NAMALWA (cell line): ENCODE results near the gene TCL1A.
A peak's percentile ranks its signal among the peaks of the same experiment; 100 is the strongest.

Experiments
- DNase-seq: peaks from one replicate; pipeline ENCODE4 v3.0.0-alpha.2; 2015; ENCODE audit warnings: low spot score

The TCL1A gene

DNA sequence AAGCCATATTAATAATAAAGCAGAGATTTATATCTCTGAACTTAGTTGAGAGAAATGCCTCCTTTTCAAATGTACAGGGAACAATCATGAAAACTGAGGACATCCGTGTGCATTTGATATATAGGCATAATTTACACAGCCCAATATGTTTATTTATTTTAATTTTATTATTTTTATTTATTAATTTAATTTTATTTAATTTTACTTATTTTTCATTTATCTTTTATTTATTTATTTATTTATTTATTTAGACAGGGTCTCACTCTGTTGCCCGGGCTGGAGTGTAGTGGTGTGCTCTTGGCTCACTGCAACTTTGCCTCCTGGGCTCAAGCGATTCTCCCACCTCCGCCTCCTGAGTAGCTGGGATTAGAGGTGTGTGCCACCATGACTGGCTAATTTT lies 8.4 kb downstream of the TCL1A start:
- DNase-seq = no peak

DNA sequence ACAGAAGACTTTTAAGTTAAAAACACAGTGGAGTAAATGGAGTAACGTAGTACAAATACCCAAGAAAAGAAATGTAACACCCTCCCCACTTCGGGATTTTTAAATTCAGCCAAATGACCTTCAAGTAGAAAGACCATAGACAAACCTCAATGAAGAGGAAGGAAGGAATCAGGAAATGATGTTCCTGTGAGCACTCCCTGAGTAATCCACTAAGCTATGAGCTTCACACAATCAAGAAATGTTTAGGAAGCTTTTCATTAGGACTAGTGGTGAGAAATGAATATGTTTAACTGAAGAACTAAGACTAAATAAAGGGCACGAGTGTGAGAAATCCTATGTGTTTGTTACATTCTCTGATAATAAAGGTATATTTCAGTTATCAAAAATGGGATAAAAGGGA lies 10.1 kb downstream of the TCL1A start:
- no peak for DNase-seq

DNA sequence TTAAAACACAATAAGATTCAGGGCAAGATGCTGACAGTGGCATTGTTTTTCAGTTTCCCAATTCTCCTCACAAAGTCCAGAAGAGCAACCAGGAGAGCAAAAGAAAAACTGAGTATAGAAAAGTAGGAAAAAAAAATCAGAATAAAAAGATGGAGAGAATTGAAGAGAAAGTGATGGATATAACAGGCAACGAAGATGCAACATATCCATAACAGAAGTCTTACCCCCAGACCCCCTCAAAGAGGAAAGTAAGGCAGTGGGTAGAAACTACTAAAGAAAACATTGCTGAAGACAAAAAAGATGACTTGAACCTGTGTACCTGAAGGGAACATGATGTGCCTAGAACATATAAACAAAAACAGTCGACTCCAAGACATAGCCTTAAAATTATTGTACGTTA lies 10.6 kb downstream of the TCL1A start:
- DNase-seq = no peak

DNA sequence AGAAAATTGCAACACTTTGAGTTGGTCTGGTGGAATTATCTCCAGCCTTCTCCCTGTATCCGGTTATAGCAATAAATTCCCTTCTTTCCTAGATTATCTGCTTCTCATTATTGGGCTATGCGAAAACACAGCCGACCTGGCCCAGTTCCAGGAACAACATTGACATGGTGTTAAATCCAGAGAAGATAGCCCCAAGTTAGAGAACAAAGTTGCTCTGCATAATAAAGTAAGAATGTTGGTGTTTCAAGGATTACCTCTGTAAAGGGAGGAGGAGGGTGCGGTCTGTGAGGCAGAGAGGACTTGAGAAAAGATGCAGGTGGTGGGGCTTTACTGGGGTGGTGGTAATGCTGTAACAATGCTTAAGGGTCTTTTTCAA lies 12.1 kb downstream of the TCL1A start:
- DNase-seq = no peak

DNA sequence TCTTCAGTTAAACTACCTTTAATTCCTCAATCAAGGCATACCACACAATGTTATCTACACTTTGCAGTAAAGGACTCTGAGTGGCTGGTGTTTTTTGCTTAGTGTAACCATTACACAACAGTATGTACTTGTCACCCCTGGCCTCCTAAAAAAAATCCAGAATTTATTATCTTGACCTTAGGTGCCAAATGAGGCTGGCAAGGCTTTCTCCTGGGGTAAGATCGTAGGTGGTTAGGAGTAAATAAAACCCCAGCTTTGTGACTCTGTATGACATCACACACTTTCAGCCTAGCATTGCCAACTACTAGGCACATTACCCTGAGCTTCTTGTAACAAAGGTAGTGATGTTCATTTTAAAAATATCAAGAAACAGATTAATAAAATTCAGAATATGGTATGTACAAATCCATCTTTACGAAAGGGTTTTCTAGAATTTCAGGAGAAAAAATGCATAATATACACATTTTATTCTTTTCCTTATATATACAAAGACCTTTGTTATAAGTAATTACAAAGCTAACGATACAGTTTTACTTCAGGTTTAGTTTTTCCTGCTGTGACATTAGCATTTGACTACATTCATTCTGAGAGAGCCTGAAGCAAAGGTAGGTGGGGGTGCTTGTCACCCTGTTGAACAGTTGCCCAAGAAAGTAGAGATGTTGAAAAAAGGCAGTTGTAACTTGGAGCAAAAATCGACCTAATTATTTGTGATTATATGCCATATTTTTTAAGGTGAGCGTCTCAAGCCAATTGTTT lies 13.5 kb downstream of the TCL1A start:
- DNase-seq = peak; percentile 38

DNA sequence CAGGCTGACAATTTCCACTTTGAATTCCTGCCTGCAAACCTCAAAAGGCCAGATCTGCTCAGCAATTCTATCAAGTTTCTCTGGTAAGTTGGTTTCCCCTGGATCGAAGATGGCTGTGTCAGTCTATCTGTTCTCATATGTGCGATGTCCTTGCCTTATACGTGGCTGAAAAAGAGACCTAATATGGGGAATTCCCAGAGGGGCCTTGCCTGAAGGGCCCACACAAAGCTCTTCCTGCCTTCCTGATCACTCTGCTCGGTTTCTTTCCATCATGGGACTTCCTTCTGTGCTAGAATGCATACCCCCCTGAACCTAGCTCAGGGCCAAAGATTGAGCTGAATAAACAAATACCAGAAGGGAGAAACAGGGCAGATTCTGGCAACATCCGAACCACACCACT lies 14.5 kb downstream of the TCL1A start:
- peak; percentile 63 for DNase-seq

DNA sequence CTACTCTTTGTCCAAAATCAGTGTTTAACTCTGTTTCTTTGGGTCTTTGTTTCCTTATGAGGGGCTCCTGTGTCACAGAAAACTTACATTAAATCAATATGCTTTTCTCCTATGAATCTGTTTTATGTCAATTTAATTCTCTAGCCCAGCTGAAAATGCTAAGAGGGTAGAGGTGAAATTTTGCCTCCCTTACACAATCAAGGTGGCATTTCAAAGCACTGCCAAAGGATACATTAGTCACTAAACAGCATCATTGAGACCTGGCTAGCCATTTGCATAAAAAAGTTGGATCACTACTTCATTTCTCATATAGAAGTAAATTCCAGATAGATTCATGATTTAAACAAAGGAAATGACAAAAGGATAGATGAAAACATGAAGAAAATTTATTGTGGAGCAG lies 15.6 kb downstream of the TCL1A start:
- peak; percentile 58 for DNase-seq

DNA sequence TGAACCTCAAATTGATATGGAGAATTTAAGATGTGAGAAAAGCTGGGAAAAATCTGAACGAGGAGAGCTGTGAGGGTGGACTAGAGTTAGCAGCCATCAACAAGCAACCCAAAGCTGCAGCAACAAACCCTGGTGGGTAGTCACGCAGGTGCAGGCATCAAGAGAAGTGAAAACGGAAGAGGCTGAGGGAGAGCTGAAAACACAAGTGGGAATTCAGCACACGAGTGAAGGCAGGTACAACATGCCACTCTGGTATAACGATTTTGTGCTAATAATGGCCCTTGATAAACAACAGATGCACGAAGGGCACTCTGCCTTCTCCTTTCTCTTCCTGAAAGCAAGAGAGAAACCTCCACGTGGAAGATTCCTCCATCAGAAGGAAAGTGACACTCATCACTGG lies 16.2 kb downstream of the TCL1A start:
- peak; percentile 94 for DNase-seq

DNA sequence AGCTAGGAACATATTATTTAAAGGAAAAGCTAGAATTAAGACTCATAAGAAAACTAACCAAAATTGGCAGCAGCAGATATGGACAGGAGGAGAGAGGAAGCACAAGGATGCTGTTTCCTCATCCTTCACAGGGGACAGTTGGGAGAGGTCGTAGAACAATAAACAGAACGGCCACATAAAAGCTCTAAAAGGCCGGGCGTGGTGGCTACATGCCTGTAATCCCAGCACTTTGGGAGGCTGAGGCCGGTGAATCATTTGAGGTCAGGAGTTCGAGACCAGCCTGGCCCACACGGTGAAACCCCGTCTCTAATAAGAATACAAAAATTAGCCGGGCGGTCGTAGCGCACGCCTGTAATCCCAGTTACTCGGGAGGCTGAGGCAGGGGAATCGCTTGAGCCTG lies 17.2 kb downstream of the TCL1A start:
- DNase-seq = peak; percentile 46

DNA sequence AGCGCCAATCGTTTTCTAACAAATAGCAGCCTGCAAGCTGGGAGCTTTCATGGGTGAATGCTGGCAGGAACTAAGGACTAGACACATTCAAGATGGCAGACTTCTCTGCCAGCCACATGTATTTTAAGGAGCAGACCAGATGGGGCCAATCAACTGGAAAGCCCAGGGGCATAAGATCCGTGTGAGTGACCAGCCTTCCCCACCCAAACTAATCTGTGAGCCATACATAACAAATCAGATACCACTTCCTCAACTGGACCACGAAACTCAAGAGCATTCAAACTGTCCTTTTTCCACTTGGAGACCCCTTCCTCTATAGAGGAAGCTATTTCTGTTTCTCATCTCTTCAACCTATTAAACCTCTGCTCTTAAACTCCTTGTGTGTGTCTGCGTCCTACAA lies 18.0 kb downstream of the TCL1A start:
- peak; percentile 89 for DNase-seq

DNA sequence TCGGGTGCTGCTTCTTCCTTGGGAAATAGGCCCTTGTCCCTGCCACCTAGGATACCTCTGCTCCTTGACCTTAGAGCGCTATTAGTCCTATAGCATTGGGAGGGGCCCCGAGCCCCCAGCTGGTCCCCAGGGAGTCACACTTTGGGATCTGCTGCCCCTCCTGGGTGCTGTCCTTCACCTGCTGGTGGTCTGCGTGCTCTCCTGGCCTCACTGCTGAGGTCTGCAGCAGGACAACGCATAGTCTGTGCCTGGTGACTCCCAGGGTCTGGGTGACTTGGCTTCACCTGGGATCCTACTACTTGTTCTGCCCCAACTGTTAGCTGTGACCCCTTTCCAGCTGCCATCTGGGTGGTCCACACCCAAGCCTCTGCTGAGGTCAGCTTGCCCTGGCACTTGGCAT lies 18.9 kb downstream of the TCL1A start:
- no peak for DNase-seq

DNA sequence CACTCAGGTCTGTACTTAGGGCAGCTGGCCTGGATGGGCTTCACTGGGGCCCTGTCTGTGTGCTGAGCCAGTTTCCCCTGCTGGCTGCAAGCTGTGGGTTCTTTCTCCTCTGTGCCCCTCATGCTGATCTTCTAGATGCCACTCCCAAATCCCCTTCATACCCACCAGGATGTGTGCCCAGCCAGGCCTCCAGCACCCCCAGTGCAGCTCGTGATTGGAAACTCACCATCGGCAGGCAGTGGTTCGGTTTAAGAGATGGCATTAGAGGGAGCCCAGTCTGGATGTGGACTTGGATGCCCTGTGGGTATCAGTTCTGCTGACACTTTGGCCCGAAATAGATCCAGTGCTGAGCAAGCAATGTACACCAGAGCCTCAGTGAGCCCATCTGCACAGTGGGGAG lies 21.8 kb downstream of the TCL1A start:
- DNase-seq = no peak

DNA sequence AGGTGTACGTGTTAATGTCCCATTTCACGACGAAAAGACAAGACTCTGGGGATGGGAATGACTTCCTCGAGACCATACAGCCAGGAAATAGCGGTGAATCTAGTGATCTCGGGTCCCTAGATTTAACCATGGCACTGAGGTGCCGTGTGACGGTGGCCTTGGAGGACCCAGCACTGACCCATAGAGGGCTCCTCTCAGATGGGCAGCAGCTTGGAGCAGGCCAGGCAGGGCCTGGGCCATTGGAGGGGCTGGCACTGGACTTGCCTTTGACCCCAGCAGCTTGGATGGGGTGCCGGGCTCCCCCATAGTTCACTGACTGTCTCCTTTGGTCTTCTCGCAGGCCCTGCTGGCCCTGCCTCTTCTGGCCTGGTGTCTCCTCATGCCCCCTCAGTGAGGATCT lies 22.3 kb downstream of the TCL1A start:
- no peak for DNase-seq

DNA sequence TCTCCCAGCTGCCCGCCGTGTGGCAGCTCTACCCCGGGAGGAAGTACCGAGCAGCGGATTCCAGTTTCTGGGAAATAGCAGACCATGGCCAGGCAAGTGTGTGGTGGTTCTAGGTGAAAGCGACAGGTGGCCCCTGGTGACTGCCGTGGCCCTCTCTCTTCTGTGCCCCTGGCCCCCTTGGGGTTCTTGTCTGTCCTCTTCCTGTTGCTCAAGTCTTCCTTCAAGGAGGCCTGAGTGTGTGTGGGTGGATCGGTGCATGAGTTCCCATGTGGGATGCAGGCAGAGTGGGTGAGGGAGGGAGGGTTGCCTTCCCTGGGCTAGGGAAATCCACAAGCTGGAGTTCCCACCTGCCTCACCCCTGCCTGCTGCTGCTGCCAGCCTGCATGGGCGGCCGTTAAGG lies 23.1 kb downstream of the TCL1A start:
- no peak for DNase-seq

DNA sequence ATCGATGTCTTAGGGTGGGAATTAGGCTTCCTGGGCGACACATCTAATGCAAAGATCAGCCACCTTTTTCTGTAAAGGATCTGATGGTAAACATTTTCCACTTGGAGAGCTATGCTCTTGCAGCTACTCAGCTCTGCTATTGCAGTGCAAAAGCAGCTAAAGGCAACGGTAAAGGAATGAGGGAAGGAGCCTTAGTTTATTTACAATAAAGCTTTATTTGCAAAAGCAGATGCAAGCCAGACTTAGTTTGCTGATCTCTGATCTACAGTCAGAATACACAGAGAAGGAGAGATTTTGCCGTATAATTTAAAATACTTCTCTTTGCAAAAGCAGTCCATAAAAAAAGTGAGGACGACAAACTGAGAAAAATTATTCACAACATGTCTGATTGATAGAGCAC lies 24.5 kb downstream of the TCL1A start:
- DNase-seq = no peak

DNA sequence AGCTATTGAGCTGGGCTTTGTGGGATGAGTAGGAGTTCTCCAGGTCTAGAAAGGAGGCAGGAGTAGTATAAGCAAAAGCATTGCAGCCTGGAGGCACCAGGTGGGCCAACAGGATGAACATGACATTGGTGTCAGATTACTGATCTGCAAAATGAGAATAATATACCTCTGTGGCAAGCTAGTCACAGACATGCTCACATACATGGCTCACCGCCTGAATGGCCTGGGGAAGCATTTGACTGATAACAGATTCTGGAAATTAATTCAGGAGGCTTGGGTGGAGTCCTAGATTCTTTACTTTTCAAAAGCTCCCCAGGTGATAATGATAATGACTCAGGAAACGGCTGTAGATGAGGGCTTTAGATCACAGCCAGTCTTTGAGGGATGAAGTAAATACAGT lies 27.0 kb downstream of the TCL1A start:
- DNase-seq = no peak

DNA sequence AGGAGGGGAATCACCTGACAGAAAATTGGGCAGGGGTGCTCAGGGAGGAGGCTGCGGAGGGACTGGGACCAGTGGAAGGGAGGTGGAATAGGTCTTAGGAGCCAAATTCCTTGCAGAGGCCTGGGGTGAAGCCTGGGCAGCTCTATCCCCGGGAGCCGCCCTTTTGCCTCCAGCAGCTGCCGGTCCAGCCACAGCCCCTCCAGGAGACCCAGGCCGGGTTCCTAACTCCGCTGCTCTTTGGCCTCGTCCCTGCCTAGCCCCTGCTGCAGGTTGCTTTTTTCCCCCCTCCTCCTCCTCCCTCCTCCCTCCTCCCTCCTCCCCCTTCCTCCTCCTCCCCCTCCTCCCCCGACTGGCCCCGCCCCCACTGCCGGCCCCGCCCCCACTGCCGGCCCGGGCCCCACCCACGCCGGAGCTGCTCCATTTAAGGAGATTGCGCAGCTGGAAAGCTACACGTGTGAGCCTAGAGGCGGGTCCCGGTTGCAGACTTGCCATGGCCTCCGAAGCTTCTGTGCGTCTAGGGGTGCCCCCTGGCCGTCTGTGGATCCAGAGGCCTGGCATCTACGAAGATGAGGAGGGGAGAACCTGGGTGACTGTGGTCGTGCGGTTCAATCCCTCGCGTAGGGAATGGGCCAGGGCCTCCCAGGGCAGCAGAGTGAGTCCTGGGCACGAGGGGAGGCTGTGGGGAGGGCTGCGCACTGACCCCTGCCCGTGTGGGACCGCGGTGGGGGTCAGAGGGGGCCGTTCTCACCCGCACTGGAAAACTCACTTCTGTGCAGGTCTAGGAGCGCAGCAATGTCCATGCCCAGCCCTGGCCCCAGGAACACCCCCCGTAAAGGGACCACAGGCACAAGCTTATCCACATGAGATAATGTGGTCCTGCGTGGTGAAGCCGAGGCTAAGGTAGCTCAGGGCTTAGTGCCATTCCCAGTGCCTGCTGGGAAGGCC lies 27.7 kb downstream of the TCL1A start, which contains the start of gene TCL1B:
TSS of gene TCL1B (plus strand) at position 449 of the 945 bp plus-strand sequence. CDS start at position 491, 42 bp downstream.
- DNase-seq = no peak

DNA sequence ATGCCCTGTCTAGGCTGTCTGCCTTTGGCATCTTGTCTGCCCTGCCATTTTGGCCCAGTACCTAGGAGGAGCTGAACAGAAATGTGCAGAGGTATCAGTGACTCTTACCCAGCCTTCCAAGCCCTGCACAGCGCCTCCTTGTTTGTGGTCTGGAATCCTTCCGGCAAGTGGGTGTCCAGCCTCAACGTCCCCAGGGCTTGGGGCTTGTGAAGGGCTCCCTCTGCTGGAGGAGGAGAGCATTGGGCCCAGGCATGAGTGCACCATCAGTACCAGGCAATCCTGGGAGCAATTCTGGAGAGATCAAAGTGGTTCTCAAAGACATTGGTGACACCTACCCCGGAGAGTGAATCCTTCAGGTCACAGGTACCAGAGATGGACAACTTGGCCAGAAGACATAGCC lies 30.1 kb downstream of the TCL1A start:
- DNase-seq = peak; percentile 40

DNA sequence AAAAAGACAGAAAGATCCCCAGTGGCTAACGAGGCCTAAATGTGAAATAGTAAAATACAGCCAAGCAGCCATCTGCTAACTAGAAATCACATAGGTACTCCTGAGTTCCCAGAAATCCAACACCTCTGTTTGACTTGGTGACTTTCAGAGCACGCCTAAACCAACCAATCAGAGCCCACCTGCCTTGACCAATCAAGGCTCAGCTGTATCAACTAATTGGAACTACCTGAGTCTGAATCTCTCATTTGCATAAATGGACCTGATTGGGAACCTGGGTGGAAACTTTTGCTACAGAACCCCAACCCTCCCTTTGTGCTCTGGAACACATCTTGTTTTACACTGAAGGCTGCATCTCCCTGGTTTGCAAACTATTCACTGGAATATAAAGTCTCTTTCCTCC lies 32.8 kb downstream of the TCL1A start:
- no peak for DNase-seq

DNA sequence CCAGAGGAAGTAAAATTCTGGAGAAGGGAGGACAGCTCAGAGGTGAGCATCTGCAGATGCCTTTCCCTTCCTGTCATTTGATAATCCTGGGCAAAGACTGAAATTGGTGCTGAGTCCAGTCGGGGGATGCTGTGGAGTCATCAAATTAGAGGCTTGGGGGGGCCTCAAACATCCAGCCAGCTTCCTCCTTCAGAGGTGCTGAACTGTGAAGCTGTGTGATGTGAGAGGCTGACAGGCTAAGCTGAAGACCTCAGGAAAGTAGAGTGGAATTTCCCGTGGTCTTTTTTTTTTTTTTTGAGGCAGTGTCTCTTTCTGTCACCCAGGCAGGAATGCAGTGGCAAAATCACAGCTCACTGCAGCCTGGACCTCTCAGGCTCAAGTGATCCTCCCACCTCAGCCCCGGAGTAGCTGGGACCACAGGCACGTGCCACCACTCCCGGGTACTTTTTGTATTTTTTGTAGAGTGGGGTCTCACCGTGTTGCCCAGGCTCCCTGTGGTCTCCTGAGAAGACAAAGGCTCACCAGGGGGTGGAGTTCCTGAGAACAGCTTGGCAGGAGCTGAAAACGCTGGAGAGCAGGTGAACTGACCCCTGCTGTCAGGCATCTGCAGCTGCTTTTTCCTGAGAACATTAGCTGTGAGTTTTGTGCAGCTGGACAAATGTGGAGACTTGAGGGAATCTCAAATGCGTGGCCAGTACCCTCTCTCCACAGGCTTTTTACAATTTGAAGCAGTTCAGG lies 33.8 kb downstream of the TCL1A start:
- DNase-seq = peak; percentile 51

DNA sequence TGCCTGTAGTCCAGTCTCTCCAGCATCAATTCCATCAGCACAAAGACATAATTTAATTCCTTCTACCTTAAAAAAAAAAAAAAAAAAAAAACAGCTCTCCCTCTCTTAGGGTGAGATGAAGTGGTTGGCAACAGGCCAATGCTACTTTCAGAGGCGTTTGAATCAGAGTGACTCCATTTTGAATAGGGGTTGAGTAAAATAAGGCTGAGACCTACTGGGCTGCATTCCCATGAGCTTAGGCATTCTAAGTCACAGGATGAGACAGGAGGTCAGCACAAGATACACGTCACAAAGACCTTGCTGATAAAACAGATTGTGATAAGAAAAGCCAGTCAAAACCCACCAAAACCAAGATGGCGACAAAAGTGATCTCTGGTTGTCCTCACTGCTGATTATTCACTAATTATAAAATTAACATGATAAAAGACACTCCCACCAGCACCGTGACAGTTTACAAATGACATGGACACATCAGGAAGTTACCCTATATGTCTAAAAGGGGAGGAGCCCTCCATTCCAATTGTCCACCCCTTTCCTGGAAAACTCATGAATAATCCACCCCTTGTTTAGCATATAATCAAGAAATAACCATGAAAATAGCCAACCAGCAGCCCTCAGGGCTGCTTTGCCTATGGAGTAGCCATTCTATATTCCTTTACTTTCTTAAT lies 34.6 kb downstream of the TCL1A start:
- DNase-seq = peak; percentile 59
